UCSD-AML1 (cell line): ENCODE measurements around the gene NEK4.
A peak's percentile ranks its signal among the peaks of the same experiment; 100 is the strongest.
"Not testable (repeated sequence)": the region's sequence is repeated elsewhere in the genome, so short reads cannot be mapped to it uniquely, and the experiment has no call there.

ENCODE experiments used
- DNase-seq: peaks from one replicate; lab custom pipeline; 2025; ENCODE audit not compliant: unreplicated experiment; lab: John Stamatoyannopoulos, UW

Gene NEK4

DNA sequence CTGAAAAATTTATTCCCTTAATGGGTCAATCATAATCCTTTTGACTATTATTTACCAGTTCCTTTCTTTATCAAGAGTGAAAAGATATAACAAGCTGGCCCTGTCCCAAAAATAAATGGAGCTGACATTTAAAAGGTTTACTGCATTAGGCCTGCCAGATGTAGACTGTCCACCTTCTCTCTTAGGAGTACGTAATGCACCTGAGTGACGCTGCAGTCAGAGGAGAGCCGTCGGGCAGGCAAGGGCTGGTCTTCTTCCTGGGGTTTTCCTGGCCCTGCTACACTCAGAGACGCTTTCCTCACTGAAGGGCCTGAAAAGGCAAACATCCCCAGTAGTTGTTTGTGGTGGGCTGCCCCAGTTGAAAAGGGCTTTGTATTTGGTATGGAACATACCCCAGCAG, 27.6 kb downstream of the NEK4 start:
- DNase-seq, result no peak

DNA sequence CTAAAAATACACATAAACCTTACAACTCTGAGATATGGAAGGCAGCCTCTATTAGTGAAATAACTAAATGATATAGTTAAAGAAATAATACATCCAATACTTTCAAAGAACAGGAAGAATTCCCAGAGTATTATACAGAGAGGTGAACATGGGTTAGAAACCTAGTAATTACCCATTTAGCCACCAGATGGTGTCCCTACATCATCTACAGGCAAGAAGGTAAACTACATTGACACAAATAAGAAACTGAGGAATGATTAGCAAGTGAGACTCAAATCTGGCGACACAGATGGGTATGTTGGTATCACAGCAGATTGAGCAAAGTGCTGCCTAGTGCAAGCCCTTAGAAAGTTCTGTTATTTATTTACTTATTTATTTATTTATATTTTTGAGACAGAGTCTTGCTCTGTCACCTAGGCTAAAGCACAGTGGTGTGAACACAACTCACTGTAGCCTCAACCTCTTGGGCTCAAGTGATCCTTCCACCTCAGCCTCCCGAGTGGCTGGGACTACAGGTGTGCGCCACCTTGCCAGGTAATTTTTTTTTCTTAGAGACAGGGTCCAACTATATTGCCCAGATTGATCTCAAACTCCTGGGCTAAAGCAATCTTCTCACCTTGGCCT, 28.2 kb downstream of the NEK4 start:
- DNase-seq, result no peak

DNA sequence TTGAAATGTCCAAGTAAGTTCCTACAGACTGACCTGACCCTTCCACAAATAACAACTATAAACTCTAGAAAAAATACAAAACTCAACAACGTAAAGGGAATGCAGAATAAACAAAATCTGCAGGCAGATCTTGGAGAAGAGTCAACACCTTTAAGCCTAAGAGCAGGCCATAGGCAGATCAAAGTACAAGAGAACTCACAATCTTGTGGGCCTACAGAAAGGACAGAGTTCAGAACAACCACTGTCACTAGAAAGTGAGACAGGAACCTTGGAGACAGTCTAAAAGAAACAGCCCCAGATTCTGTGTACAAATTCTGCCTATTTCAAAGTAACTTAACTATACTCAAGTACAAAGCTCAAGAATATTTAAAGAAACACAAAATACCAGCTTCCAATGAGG, 31.0 kb downstream of the NEK4 start:
- DNase-seq, result no peak

DNA sequence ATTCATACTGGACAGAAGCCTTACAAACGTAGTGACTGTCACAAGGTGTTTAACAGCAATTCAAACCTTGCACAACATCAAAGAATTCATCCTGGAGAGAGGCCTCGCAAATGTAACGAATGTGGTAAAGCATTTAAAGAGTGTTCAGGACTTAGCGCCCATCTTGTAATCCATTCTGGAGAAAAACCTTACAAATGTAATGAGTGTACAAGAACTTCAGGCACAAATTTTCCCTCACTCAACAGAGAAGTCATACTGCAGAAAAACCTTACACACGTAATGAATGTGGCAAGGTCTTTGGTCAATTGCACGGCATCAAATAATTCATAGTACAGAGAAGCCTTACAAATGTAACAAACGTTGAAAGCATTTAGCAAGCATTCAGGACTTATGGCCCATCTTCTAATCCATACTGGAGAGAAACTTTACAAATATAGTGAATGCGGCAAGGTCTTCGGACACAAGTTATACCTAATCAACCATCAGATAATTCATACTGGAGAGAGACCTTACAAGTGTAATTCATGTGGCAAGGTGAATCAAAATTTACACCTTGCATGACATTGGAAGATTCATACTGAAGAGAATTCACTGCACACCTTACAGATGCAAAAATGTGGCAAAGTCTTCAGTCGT, 37.4 kb downstream of the NEK4 start:
- no peak for DNase-seq

GRCh38 chr3:52731590-52731989, 39.1 kb downstream of the NEK4 start:
- no peak for DNase-seq

GRCh38 chr3:52730681-52731080, 40.1 kb downstream of the NEK4 start:
- DNase-seq, result no peak

GRCh38 chr3:52728753-52729152, 42.0 kb downstream of the NEK4 start:
- not testable (repeated sequence) for DNase-seq

DNA sequence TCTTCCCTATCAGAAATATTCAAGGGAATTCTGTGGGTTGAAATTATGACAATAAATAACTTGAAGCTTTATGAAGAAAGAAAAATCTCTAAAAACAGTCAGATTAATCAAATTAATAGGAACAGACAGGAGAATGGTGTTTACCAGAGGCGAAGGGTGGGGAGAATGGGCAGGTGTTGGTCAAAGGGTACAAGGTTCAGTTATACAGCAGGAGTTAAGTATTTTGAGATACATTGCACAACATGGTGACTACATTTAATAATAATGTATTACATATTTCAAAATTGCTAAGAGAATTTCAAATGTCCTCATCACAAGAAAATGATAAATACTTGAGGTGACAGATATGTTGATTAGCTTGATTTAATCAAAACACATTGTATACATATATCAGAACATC, 46.2 kb downstream of the NEK4 start:
- DNase-seq, result no peak

DNA sequence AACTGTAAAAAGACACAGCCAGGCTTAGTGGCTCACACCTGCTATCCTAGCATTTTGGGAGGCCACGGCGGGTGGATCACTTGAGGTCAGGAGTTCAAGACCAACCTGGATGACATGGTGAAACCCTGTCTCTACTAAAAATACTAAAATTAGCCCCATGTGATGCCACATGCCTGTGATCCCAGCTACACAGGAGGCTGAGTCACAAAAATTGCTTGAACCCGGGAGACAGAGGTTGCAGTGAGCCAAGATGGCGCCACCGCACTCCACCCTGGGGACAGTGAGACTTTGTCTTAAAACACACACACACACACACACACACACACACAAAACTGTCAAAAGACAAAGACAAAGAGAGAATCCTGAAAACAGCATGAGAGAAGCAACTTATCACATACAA, 46.8 kb downstream of the NEK4 start:
- no peak for DNase-seq

DNA sequence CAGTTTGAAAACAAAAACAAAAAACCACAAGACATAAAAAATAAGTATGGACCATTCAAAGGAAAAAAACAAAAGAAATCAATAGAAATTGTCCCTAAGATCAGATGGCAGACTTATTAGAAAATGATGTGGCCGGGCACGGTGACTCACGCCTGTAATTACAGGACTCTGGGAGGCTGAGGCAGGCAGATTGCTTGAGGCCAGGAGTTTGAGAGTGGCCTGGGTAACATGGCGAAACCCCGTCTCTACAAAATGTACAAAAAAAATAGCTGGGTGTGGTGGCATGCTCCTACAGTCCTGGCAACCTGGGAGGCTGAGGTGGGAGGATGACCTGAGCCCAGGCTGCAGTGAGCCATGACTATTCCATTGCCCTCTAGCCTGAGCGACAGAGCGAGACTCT, 48.2 kb downstream of the NEK4 start:
- no peak for DNase-seq

- no peak for DNase-seq
Measured at GRCh38 chr3:52721730-52722008, 49.1 kb downstream of the NEK4 start.

- peak; percentile 70 for DNase-seq
Measured at GRCh38 chr3:52721002-52721729, 49.6 kb downstream of the NEK4 start.

- no peak for DNase-seq
Measured at GRCh38 chr3:52719618-52720017, 51.1 kb downstream of the NEK4 start.

- peak; percentile 31 for DNase-seq
Measured at GRCh38 chr3:52715714-52716305, 54.9 kb downstream of the NEK4 start.

DNA sequence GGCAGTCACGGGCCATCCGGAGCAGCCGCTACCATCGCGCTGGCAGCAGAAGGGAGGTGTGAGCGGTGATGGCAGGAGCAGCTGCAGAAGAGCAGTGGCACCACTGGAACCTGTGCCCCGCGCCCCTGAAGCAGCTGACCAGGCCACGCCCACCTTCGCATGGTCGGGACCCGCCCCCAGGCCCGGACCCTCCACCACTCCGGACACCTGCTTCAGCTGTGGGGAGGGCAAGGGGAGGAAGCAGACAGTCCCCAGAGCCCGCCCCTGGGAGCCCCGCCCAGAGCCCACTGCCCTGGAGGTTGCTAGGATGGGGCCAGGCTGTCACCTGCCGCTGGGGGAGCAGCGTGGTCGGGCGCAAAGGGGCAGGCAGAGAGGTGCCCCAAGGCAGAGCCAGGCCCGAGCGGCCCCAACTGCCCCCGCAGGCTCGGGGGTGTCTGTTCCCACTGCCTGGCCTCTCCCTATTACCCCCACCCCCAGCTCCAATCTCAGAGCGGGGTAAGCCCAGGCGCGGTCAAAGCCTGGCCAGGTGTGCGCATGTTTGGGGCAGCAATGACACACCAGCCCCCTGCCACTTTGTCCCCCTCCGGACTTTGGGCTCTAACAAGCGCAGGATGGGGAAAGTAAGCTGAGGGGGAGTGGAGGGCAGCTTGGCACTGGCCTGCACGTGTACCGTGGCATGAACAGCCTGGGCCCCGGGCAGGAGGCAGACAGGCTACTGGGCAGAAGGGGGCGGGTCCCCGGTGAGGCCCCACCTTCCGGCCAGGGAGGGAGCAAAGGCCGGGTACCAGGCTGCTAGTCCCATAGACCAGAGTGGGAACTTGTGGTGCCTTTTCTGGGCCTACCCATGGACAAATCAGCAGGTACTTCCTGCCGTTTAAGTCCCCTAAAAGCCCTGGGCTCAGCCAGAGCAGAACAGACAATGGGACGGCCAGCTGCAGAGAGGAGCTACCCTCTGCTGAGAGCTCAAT, 56.1 kb downstream of the NEK4 start:
- no peak for DNase-seq

DNA sequence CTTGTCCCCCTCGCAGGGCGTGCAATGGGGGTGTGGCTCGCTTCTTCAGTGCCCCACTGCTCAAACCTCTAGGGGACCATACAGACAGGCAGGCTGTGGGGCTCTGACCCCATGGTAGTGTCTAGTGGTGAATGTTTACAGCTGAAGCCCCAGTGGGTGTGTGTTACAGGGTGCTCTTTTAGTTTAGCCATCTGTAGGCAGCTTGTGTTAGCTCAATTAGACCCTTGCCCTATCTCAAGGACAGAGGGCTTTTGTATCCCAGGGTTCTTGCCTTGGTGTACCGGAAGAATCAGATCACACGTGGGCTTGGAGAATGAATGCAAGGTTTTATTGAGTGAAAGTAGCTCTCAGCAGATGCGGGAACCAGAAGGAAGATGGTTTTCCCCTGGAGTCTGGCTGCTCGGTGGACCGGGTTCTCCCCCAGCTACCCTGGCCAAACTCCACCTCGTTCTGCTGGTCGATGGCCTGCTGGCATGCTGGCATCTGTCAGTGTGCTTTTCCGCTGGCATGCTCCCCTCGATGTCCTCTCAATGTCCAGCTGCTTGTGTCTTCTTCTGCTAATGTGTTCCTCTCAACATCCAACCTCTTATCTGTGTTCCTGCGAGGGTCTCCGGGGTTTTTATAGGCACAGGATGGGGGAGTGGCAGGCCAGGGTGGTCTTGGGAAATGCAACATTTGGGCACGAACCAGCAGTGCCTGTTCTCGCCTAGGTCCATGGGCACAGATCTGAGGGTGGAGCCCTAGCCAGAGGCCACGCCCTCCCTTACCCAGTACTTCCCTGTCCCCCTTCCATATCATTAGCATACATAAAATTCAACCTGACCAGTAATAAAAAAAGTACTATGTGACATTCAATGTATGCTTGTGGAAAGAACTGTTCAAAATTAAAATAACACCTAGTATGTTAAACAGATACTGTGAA, 58.2 kb downstream of the NEK4 start:
- no peak for DNase-seq

DNA sequence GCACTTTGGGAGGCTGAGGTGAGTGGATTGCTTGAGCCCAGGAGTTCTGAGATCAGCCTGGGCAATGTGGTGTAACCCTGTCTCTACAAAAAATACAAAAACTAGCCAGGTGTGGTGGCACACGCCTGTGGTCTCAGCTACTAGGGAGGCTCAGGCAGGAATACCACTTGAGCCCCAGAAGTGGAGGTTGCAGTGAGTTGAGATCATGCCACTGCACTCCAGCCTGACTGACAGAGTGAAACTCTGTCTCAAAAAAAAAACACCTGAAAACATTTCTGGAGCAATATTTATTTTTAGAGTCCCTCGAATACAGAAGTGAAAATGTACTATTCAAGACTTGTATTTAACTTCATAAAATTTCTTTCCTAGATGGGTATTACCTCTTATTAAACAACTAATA, 60.2 kb downstream of the NEK4 start:
- no peak for DNase-seq

DNA sequence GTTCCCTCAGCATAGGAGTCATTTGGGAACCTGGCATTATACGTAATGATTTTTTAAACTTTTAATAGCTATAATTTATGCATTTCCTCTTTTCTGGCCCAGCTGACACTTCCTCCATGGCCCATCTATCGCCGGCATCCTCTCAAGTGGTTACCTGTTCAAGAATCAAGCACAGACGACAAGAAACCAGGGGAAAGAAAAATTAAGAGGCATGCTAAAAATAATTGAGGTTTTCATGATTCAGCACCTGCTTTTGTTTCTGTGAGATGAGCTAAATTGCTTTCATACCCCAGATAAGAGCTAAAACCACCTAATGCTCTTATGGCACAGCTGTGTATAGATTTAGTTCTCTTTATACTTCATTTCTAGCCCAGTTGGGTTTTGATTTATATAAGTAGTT, 63.2 kb downstream of the NEK4 start:
- DNase-seq, result no peak

DNA sequence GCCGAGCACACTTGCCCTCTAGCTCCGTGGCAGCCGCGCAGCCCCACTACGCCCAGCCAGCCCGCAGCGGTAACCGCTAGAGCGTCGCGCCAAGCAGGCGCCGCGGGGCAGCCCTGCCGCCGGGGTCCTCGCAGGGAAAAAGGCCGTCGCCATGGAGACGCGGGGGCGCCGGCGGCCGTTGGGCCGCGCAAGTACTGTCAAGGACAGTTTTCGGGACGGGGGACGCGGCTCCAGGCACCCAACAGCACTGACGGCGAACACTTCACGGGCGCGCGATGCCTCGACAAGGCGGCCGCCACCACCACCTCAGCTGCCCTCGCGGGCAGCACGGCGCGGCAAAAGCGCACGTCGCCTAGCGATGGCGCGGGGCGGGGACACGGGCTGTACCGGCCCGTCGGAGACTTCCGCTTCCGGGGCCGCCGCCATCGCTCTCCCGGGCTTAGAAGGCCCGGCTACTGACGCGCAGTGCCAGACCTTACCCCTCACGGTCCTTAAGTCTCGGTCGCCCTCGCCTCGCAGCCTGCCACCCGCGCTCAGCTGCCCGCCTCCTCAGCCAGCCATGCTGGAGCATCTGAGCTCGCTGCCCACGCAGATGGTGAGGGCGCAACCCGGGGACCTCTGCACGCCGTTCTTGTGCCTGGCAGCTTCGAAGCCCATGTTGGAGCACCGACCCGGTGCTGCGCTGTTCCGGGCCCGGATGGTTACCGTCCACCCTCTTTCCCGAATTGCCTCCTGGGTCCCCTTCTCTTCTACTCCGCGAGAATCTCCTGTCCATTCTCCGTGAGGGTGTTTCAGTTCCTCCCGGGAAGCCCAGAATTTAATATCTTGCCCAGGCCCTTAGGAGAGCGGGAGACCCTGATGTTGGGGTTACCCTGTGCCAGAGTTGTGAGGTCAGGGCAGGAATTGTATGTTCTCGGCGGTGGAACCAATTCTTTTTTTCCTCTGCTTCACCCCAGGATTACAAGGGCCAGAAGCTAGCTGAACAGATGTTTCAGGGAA, 64.8 kb downstream of the NEK4 start, which contains the start of the genes GLT8D1 and SPCS1:
Gene GLT8D1 (minus strand): TSS at position 104 of the 999 bp plus-strand sequence. CDS start 5,331 bp downstream, outside the sequence.
Gene SPCS1 (plus strand): TSS at position 419 of the 999 bp plus-strand sequence. CDS start 141 bp downstream, at position 560.
- DNase-seq, result peak; percentile 89
